NK-92 treated with Interleukin-12 subunit alpha and Interleukin-12 subunit beta, amount 100 ng/mL, for 24 hours (cell line): ENCODE measurements around the gene PTOV1.
A peak's percentile ranks its signal among the peaks of the same experiment; 100 is the strongest.
"Not testable (repeated sequence)": the region's sequence is repeated elsewhere in the genome, so short reads cannot be mapped to it uniquely, and the experiment has no call there.

ENCODE experiments used
- DNase-seq: peaks from one replicate; lab custom pipeline; 2025; lab: John Stamatoyannopoulos, UW

The PTOV1 gene

DNA sequence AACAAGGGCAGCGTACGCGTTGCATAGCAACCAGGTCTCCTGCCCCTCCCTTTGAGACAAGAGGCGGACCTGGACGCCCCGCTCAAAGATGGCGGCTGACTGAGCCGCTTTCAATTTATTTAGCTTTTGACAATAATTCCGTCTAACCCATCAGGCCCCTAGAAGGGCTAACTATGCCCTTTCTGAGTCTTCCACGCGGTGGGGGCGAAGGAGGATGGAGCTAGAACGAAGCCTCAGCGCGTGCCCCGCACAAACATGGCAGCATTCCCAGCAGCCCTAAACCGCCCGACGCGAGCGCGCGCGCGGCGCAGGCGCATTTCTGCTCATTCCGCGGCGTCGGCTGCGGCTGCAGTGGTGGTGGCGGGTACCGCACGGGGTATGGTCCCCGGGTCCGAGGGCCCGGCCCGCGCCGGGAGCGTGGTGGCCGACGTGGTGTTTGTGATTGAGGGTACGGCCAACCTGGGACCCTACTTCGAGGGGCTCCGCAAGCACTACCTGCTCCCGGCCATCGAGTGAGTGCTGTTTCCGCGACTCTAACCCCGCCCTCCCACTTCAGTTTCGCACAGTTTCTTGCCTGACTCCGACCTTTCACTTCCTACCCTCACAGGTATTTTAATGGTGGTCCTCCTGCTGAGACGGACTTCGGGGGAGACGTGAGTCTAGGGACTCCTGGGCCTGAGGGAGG, 32.9 kb upstream of the PTOV1 start, which contains the start of gene MED25:
Gene MED25 (plus strand): TSS at position 326 of the 685 bp plus-strand sequence. CDS start 53 bp downstream, at position 379.
- DNase-seq: peak; percentile 78

DNA sequence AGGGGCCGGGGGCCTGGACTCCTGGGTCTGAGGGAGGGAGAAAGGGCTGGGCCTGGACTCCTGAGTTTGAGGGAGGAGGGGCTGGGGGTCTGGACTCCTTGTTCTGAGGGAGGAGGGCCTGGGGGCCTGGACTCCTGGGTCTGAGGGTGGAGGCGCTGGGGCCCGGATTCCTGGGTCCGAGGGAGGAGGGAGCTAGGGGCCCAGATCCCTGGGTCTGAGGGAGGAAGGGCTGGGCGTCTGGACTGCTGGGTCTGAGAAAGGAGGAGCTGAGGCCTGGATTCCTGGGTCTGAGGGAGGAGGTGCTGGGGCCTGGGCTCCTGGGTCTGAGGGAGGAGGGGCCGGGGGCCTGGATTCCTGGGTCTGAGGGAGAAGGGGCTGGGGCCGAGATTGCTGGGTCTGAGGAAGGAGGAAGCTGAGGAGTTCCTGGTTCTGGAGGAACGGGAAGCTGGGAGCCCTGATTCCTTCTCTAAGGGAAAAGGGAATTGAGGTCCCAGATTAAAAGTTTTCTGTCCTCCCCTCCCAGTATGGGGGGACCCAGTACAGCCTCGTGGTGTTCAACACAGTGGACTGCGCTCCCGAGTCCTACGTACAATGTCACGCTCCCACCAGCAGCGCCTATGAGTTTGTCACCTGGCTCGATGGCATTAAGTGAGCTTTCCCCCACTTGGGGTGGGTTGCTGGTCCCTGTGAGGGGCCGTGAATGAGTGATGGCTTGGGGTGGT, 32.1 kb upstream of the PTOV1 start:
- DNase-seq: no peak

DNA sequence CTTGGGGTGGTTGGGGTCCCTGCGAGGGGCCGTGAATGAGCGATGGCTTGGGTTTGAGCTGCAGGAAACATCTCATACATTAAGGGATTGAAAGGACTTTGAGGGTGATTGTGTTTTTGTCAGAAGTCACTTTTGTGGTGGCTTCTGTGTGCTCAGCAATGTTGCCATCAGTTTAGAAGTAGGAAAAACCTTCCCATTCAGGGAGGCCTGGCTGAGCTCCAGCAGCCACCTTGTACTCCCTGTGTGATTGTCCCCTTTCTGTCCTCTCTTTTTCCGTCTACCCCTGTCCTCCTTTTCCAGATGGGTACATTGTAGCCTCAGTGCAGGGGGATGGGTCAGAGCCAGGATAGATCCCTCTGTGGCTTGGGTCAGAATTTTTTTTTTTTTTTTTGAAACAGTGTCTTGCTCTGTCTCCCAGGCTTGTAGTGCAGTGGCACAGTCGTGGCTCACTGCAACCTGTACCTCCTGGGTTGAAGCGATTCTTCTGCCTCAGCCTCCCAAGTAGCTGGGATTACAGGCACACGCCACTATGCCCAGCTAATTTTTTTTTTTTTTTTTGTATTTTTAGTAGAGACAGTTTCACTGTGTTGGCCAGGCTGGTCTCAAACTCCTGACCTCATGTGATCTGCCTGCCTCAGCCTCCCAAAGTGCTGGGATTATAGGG, 31.4 kb upstream of the PTOV1 start:
- not testable (repeated sequence) for DNase-seq

DNA sequence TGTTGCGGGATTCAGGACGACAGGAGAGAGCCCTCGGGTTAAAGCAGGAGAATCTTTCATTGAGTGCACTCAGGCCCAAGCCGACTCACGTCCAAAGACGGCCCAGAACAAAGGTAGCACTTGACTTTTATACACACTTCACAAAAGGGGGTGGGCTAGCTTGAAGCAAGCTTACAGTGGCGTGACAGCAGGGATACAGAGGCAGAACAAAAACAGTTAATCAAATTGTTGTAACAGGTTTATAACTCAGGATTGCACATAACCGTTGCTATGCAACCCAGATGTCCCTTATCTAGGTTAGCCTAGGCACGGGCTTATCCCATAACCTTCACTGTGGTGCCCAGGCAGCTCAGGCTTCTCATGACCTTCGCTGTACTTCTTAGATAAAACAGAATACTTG, 30.8 kb upstream of the PTOV1 start:
- no peak for DNase-seq

DNA sequence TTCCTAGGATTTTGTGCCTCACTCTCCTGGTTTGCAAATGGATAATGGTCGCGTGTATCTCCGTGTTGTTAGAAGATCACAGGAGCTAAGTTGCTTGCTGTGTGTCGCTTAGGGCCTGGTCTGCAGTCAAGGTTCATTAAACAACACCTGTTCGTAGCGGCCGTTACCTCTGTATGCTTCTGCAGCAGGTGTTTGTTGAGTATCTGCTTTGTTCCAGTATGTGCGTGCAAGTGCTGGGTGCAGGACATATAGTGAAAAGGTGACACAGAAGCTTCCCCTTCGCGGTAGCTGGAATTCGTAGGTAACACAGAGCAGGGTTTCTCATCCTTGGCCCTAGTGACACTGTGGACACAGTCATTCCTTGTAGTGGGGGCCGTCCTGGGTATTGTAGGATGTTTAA, 27.5 kb upstream of the PTOV1 start:
- DNase-seq: no peak

DNA sequence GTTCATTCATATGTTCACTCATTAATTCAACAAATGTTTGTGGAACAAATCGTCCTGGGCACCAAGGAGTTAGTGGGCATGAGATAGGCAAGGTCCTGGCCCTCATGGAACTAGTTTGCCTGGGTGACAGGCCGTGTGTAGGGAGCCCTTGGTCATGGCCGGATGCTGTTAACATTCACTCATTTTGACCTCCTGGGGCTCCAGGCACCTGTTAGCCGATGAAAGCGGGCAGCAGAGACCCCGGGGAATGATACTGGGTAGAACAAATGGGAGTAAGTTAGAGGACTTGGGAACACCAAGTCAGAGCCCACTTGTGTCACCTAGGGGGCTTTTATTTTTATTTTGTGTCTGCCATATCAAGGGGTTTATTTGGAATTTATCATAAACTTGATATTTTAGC, 26.3 kb upstream of the PTOV1 start:
- no peak for DNase-seq

DNA sequence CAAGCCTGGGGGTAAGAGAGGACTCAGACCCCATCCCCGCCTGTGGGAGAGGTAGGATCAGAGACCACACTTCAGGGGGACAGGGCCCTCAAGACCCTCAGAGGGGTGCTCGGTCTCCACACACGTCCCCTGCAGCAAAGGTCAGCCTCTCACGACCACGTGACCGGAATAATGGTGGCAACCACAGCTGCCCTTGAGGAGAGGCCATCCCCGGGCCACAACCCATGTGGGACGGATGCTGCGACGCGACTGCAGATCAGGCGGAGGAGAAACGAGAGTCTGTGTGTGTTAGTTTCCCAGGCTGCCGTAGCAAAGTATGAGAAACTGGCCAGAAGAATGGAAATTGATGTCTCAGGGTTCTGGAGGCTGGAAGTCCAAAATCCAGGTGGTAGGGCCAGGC, 23.9 kb upstream of the PTOV1 start:
- no peak for DNase-seq

DNA sequence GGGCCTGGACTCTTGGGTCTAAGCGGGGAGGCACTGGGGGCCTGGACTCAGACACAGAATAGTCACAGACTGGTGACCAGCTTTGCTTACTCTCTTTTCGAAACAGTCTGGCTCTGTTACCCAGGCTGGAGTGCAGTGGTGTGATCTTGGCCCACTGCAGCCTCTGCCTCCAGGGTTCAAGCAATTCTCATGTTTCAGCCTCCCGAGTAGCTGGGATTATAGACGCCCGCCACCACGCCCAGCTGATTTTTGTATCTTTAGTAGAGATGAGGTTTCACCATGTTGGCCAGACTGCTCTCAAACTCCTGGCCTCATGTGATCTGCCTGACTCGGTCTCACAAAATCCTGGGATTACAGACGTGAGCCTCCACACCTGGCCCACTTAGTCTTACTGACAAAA, 21.8 kb upstream of the PTOV1 start:
- DNase-seq: no peak

DNA sequence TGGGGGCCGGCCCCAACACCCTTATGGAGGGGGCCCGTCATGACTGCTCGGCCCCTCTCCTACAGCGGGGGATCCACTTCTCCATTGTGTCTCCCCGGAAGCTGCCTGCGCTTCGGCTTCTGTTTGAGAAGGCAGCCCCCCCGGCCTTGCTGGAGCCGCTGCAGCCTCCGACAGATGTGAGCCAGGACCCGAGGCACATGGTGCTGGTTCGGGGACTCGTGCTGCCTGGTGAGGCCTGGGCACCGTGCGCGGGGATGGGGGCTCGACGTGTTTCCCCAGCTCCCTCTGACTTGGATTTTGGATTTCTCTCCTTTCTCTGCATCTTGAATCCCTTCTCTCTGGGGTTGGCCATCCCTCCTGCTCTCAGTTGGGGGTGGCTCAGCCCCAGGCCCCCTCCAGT, 21.2 kb upstream of the PTOV1 start:
- no peak for DNase-seq

DNA sequence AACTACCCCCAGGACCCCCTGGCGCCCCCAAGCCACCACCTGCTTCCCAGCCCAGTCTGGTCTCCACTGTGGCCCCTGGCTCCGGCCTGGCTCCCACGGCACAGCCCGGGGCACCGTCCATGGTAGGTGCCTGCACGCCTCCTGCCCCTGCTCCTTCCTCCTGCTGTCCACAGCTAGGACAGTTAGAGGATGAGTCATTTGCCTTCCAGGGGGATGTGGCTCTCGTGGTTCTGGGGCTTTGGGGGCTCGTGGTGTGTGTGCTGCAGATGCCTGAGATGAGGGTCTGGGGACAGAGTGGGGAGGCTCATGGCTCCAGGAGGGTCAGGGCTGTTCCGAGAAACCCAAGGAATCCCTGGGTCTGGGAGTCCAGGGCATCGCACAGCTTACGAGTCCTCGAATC, 20.2 kb upstream of the PTOV1 start:
- DNase-seq: no peak

DNA sequence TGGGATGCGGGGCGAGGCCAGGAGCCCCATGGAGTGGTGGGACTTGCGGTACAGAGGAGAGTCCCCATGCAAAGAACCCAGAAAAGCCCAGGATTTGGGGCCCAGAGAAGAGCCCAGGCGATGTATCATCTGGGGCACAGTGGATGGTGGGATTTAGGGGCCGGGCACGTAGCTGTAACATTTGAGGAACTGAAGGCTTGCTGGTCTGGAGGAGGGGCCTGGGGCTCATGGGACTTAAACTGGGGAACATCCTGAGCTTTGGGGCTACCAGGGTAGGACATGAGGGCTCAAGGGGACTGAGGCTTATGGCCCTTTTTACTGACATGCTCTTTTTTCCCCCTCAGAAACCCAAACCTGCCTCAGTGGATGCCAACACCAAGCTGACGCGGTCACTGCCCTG, 19.4 kb upstream of the PTOV1 start:
- DNase-seq: no peak

DNA sequence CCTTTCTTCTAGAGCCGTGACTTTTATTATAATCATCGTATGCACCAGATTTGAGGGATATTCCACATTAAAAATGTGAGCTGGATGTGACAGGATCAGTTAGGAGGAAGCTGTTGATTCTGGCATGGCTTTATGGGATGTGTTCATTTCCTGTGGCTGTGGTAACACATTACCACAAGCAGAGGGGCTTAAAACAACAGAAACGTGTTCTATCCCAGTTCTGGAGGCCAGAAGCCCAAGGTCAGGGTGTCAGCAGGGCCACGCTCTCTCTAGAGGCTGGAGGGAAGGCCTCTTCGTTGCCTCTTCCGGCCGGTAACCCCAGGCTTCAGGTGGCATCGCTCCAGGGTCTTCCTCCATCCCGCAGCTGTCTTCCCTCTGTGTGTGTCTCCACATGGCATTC, 18.4 kb upstream of the PTOV1 start:
- no peak for DNase-seq

DNA sequence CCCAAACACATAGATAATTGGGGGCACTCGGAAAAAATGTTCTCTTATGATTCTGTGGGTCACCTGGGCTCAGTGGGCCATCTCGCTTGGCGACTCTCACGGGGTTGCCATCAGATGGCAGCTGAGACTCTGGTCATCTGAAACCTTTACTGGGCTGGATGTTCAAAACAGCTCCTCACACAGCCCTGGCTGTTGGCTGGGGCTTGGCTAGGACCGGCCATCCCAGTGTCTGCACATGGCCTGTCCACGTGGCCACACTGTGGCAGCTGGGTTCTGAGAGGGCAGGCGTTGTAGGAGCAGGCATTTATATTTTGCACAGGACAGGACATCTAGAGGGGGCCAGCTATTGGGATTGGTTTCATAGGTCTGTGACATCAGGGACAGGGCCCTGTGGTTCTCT, 17.4 kb upstream of the PTOV1 start:
- no peak for DNase-seq

DNA sequence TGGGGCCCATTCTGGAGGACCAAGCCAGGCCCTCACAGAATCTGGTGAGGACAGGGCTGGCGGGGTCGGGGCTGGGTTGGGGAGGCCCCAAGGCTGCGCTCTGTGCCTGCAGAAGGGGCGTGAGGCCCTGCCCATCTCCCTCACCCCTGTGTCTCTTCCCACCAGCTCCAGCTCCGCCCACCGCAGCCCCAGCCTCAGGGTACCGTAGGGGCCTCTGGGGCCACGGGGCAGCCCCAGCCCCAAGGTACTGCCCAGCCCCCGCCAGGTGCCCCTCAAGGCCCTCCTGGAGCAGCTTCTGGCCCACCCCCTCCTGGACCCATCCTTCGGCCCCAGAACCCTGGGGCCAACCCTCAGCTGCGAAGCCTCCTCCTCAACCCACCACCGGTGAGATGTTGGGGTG, 15.4 kb upstream of the PTOV1 start:
- DNase-seq: no peak

DNA sequence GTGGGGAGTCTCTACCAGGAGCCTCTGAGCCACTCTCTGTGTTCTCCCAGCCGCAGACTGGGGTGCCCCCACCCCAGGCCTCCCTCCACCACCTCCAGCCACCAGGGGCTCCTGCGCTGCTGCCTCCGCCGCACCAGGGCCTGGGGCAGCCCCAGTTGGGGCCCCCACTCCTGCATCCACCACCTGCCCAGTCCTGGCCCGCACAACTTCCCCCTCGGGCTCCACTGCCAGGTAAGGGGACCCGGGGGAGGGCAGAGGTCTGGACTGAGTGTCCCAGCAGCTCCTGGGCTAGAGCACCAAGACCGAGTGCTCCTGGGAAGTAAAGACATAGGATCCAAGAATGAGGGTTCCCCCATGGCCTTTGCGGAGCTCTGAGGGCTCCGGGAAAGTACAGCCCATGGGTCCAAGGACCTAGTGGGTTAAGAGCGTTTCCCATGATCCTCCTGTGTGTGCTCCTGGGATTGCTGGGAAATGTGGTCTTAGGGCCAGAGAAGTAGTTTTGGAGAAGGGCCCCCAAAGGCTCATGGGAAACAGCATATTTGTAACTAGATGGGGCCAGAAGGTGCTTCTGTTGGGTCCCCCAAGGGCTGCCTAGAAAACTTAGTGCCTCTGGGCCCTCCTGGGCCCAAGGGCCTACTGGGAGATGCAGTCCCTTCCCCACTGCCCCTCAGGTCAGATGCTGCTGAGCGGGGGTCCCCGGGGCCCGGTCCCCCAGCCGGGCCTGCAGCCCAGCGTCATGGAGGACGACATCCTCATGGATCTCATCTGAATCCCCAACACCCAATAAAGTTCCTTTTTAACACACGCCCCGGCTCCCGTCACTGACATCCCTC, 14.6 kb upstream of the PTOV1 start:
- no peak for DNase-seq

DNA sequence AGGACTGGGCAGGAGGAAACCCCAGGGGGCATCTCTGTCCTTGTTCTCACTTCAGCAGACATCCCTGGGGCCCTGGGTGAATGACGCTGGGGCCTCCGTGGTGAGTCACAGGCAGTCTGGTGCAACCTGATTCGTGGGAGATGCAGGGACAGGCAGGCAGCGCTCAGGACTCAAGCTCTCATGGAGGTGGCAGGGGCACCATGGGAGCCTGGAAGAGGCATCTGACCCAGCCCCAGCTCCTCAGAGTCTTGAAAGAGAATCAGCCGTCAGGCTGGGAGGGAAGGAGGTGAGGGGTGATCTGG, 14.0 kb upstream of the PTOV1 start:
- DNase-seq: no peak

DNA sequence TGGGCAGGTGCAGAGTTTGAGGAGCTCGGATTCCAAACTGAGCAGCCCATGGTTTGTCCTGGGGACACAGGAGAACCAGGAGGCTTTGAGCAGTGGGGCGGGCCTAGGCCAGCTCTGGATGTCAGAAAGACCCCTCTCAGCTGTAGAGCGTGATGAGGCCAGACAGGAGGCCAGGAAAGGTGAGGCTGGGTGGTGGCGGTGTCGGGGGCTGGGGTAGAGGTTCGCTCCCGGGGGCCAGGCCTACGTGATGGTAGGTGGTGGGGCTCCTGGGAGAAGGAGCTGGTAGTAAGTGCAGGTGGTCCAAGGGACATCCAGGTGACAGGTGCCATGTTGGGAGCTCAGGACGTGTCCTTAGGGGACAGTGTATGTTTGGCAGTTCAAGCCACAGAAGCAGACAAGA, 13.5 kb upstream of the PTOV1 start:
- no peak for DNase-seq

DNA sequence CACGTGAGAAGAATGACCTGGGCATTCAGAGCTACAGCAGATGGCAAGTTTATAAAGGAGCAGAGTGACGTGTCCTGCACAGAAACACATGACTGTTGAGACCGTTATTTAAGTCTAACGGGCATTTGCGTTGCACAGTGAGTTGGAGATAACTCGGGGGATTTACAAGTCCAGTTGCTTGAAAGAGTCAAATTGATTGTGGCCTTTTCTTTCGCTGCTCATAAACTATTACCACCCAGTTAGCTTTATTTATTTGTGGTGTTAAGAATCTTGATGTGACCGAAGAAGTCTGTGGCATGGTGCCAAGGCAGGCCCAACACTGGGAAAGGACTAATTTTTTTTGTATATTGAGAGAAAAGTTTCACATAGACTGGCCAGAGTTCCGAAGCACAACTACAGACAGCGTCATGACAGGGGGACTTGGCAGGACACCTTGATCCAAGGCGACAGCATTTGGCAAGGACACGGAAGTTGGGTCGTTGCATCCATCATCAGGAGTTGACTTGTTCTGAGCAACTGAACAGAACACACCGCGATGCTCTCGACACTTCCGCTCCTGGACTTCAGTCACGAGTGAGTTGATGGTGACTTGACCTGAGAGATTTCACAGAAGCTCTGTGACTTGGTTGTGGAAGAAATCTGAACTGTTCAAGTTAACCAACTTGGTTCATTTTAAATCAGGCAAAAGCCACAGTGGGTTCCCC, 11.9 kb upstream of the PTOV1 start:
- no peak for DNase-seq

DNA sequence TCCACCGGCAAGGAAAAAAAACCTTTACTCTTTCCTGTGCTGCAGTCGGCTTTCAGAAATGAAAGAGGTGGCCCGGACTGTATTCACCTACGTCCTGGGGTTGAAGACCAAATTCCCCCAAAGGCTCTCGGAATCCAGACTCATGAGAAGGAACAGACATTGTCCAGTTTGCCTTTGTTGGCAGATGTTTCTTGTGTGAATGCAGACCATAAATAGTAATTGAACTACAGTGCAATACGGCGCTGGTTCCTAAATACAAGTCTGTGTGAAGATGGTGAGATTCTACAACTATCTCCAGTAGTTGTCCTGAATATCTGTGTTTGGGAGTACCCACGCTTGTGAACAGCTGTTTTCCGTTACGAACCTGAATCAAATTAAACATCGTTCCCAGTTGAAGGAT, 11.2 kb upstream of the PTOV1 start:
- no peak for DNase-seq

DNA sequence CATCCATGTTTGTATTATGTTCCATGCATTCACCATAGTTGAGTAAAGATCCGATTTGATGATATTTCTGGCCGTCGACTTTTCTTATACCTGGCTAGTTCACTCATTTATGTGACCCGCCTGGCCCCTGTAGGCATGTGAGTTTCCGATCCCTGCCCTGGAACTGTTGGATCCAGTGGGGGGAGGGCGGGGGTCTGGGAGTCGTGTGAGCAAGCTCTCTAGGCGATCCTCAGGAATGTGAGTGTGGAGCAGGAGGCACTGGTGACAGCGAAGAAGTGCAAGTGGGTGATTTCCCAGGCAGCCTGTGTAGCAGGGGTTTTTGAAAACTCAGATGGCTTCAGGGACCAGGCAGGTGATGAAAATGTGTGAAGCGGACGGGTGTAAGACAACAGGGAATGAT, 10.6 kb upstream of the PTOV1 start:
- DNase-seq: no peak

DNA sequence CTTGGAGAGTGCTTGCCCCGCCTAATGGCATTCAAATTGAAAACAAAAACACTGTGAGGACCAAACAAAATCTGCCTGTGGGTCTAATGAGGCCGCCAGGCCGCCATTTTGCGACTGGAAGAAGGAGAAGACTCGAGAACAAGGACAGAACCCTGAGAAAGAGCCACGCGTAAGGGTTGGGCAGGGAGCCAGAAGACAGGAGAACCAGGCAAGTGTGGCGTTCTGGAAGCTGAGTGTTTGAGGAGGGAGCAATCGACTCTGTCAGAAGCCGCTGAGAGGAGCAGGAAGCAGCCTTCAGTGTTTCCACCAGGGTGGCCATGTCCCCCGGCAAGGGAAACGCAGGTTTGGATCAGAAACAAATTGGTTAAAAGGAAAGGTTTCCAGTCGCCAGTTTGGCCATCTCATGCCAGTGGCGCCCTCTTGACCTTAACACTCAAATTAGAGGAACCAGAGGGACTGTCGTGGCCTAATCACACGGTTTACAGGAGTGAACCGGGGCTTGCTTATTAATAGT, 10.2 kb upstream of the PTOV1 start:
- no peak for DNase-seq

DNA sequence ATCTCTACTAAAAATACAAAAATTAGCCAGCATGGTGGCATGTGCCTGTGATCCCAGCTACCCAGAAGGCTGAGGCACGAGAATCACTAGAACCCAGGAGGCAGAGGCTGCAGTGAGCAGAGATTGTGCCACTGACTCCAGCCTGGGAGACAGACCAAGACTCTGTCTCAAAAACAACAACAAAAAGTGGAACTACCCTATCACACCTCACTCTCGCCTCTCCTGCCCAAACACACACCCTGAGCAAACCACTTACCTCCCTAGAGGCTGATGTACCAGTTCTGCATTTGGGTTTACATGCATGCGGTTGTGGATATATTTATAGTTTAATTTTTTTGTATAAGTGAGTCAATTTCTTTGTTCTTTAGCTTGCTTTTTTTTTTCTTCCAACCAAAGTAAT, 7.7 kb upstream of the PTOV1 start:
- DNase-seq: no peak
